MCF 10A (cell line): ENCODE results near the gene RABIF. TPM values are rescaled to one million over a fixed set of nuclear protein-coding genes. Genes with fewer than 3 reads are reported as not detected.

ENCODE experiments used
- BruUV-seq: library from RNA; stranded (reverse); fragments of 400-500 nt; replicated peaks from 2 replicates; lab custom pipeline; 2021; lab: Mats Ljungman, UMichigan
- CTCF ChIA-PET: fragments of 300-600 bp; sonication (Branson Sonifier 250); formaldehyde crosslinking; extraction: SDS; loops from one replicate; lab custom pipeline; 2021; ENCODE audit warnings: antibody characterized with exemption, inconsistent platforms; lab: Yijun Ruan, JAX
- POLR2A ChIA-PET: fragments of 300-600, 350-650 bp; sonication (Branson Sonifier 250); formaldehyde crosslinking; extraction: SDS; loops from one replicate; lab custom pipeline; 2020; ENCODE audit warnings: antibody characterized with exemption, inconsistent platforms; lab: Yijun Ruan, JAX
- DNase-seq: peaks from one replicate; pipeline ENCODE4 v3.0.0-alpha.2; 2018; ENCODE audit not compliant: unreplicated experiment
- H3K27ac Mint-ChIP-seq: one replicate; pipeline ENCODE4 v1.8.0; 2022; ENCODE audit warnings: mild to moderate bottlenecking, low read depth, mixed read lengths; ENCODE audit not compliant: unreplicated experiment
- H3K27me3 Mint-ChIP-seq: one replicate; pipeline ENCODE4 v1.8.0; 2022; ENCODE audit warnings: mixed read lengths; ENCODE audit not compliant: insufficient read depth, unreplicated experiment
- H3K36me3 Mint-ChIP-seq: one replicate; pipeline ENCODE4 v1.8.0; 2022; ENCODE audit warnings: mild to moderate bottlenecking, moderate library complexity, mixed read lengths; ENCODE audit not compliant: insufficient read depth, unreplicated experiment
- H3K4me1 Mint-ChIP-seq: one replicate; pipeline ENCODE4 v1.8.0; 2022; ENCODE audit warnings: mixed read lengths; ENCODE audit not compliant: insufficient read depth, unreplicated experiment
- H3K4me3 Mint-ChIP-seq: one replicate; pipeline ENCODE4 v1.8.0; 2022; ENCODE audit warnings: mild to moderate bottlenecking, moderate library complexity, mixed read lengths; ENCODE audit not compliant: unreplicated experiment
- H3K9me3 Mint-ChIP-seq: one replicate; pipeline ENCODE4 v1.8.0; 2022; ENCODE audit warnings: mixed read lengths; ENCODE audit not compliant: unreplicated experiment
- intact Hi-C: fragments of 100-400 bp; cut with micrococcal nuclease; formaldehyde crosslinking; loops from 2 replicates; pipeline ENCODE4 v1.14.1; 2022
- total RNA-seq: library from RNA; stranded (reverse); gene quantifications from 2 replicates; pipeline ENCODE4 v1.2.3, GENCODE V29; 2022
- TF ChIP-seq, protein P1 (sequence below): fragments of 200-600 bp; IDR thresholded peaks from one replicate; pipeline ENCODE4 v1.8.0; 2022; ENCODE audit warnings: antibody characterized with exemption, mild to moderate bottlenecking; ENCODE audit not compliant: unreplicated experiment

The RABIF gene
- total RNA-seq, 1 experiment from 2014 or later: 13.5 TPM

DNA sequence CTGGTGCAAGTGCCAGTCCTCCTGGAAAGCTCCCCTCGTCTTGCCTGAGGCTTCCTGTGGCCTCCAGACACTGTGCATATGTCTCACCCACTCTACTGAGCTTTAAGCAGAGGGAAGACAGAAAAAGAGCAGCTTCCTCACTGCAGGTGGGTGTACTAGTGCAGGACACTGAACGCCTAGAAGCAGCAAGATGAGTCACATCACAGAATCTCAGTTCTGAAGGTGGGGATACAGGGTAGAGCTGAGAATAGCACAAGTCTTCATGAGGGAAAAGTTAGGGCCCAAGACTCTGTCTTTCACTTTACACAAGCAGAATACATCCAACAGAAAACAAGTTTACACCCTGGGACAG is 40.8 kb downstream of the RABIF start:
- intact Hi-C loops: no loop called here
- Mint-ChIP-seq H3K36me3 (no peaks in the 10 kb centered on the region), H3K27ac (no peak overlapping the region), H3K4me1 (no peaks in the 10 kb centered on the region), H3K9me3 (no peaks in the 10 kb centered on the region), H3K4me3 (no peak overlapping the region), H3K27me3 (no peaks in the 10 kb centered on the region)
- no peak for DNase-seq
- POLR2A ChIA-PET: interaction anchor here (0.7 to 1.9 kb wide), 3 partner anchors 14 to 1173 kb away, joined by 3 to 5 read pairs (median 3); partner anchors contain the start of gene PCAT6
- CTCF ChIA-PET: interaction anchor here (0.9 to 1.2 kb wide), 3 partner anchors 10 to 43 kb away, joined by 3 to 4 read pairs (median 3); no protein-coding TSS in a partner anchor
- BruUV-seq: no TSS peak
- TF ChIP-seq, protein P1, sequence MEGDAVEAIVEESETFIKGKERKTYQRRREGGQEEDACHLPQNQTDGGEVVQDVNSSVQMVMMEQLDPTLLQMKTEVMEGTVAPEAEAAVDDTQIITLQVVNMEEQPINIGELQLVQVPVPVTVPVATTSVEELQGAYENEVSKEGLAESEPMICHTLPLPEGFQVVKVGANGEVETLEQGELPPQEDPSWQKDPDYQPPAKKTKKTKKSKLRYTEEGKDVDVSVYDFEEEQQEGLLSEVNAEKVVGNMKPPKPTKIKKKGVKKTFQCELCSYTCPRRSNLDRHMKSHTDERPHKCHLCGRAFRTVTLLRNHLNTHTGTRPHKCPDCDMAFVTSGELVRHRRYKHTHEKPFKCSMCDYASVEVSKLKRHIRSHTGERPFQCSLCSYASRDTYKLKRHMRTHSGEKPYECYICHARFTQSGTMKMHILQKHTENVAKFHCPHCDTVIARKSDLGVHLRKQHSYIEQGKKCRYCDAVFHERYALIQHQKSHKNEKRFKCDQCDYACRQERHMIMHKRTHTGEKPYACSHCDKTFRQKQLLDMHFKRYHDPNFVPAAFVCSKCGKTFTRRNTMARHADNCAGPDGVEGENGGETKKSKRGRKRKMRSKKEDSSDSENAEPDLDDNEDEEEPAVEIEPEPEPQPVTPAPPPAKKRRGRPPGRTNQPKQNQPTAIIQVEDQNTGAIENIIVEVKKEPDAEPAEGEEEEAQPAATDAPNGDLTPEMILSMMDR: no peak

DNA sequence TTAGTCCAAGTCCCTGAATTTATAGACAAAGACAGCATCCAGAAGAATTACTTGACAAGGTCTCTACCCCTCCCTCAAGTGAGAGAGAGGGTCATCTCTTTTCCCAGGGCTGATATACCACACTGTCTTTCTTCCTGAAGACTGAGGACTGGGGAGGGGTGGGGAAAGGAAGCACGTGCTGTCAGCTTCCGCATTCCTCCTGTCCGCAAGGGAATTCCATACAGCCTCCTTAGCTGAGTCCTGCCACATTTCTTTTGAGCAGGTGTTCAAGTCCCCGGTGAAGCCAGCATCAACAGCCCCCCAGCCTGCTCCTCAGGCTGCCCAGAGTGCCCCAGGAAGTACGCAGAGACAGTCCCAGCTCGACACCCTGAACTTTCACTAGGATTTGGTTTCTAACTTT is 44.0 kb downstream of the RABIF start:
- no peak overlapping the region for H3K27ac Mint-ChIP-seq
- no peaks in the 10 kb centered on the region for H3K36me3 Mint-ChIP-seq
- no peaks in the 10 kb centered on the region for H3K9me3 Mint-ChIP-seq
- ChIA-PET POLR2A (interaction anchor here (0.9 to 1.7 kb wide), 2 partner anchors 37 to 40 kb away, joined by 3 to 7 read pairs; partner anchors contain the start of gene KDM5B), CTCF (interaction anchor here (1.0 to 1.4 kb wide), 3 partner anchors 16 to 154 kb away, joined by 3 to 4 read pairs (median 4); no protein-coding TSS in a partner anchor)
- BruUV-seq: no TSS peak
- H3K4me1 Mint-ChIP-seq: no peaks in the 10 kb centered on the region
- TF ChIP-seq, protein P1: no peak
- intact Hi-C loops: no loop called here
- DNase-seq: no peak
- no peak overlapping the region for H3K4me3 Mint-ChIP-seq
- no peaks in the 10 kb centered on the region for H3K27me3 Mint-ChIP-seq

DNA sequence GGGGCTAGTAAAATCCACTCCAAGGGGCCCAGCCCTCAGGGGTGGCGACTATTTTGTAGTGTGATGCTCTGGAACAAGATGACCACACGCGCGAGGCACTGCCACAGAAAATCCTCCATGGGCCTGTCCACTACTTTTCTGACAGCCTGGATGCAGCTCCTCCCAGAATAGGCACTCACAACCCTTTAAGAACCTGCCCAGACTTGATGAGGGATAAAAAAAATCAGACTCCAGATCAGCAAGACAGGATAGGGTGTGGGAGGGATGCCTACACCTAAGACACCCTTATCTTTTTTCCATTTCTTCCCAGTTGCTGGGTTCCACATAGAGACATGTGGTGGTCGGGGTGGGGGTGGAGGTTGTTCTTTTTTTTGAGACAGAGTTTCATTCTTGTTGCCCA is 44.7 kb downstream of the RABIF start:
- BruUV-seq: no TSS peak
- Mint-ChIP-seq H3K27ac (no peak overlapping the region), H3K36me3 (no peaks in the 10 kb centered on the region), H3K4me1 (no peaks in the 10 kb centered on the region), H3K27me3 (no peaks in the 10 kb centered on the region), H3K4me3 (no peak overlapping the region), H3K9me3 (no peaks in the 10 kb centered on the region)
- intact Hi-C loops: no loop called here
- POLR2A ChIA-PET: interaction anchor here (0.6 to 1.7 kb wide), 5 partner anchors 9 to 556 kb away, joined by 3 to 7 read pairs (median 6); partner anchors contain the start of gene KDM5B
- TF ChIP-seq, protein P1: no peak
- CTCF ChIA-PET: interaction anchor here (0.7 to 1.5 kb wide), 6 partner anchors 9 to 154 kb away, joined by 3 to 5 read pairs (median 4); partner anchors contain the start of gene PCAT6
- DNase-seq: no peak

DNA sequence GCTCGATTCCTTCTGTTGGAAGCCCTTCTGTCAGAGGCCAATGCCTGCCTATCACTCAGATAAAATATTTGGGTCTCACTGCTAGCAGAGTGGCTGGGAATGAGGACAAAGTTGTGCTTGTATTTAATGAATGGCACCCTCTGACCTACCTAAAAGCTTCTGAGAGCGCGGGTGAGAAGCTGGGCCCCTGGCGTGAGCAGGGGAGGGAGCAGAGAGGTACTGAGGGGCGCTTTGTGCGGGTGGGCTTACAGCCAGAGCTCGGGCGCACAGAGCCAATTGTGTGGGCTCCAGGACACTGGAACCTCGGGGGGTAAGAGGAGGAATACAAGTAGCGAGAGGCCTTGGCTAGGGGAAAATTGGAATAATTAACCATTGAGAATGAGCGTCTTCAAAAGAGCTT is 45.9 kb downstream of the RABIF start:
- H3K36me3 Mint-ChIP-seq: no peaks in the 10 kb centered on the region
- no peak overlapping the region for H3K4me3 Mint-ChIP-seq
- CTCF ChIA-PET: interaction anchor here (0.6 to 1.6 kb wide), 4 partner anchors 10 to 124 kb away, joined by 3 to 4 read pairs (median 4); no protein-coding TSS in a partner anchor
- POLR2A ChIA-PET: interaction anchor here (0.6 to 3.5 kb wide), 3 partner anchors 8 to 954 kb away, joined by 3 to 11 read pairs (median 6); partner anchors contain the start of gene PCAT6
- H3K27ac Mint-ChIP-seq: no peak overlapping the region
- H3K4me1 Mint-ChIP-seq: no peaks in the 10 kb centered on the region
- no peaks in the 10 kb centered on the region for H3K9me3 Mint-ChIP-seq
- DNase-seq: no peak
- TF ChIP-seq, protein P1: no peak
- H3K27me3 Mint-ChIP-seq: no peaks in the 10 kb centered on the region
- no TSS peak for BruUV-seq
- intact Hi-C loops: no loop called here
